ENCODE data around the gene QRFPR. TPM values are rescaled to one million over a fixed set of nuclear protein-coding genes. Genes with fewer than 3 reads are reported as not detected.
"Not testable (repeated sequence)": the region's sequence is repeated elsewhere in the genome, so short reads cannot be mapped to it uniquely, and the experiment has no call there.

QRFPR gene
- total RNA-seq: 0.15 and 1.0 TPM in 2 replicates

GRCh38 chr4:121380776-121381462, at the start of gene QRFPR:
Gene QRFPR, minus strand, starts transcription at chr4:121381018. Its CDS starts 371 bp downstream, at chr4:121380647.
- DNase-seq (ENCODE audit: low read depth): no peak

GRCh38 chr4:121428721-121429120, 47.9 kb upstream of the QRFPR start:
- DNase-seq (ENCODE audit: low read depth): peak; percentile 35

- DNase-seq (ENCODE audit: low read depth): peak; percentile 3
Observed at GRCh38 chr4:121421594-121421993, 40.8 kb upstream of the QRFPR start.

- DNase-seq (ENCODE audit: low read depth): no peak
Observed at GRCh38 chr4:121411151-121411744, 30.4 kb upstream of the QRFPR start.

- not testable (repeated sequence) for DNase-seq (ENCODE audit: low read depth)
Observed at GRCh38 chr4:121408567-121408966, 27.7 kb upstream of the QRFPR start.

- DNase-seq (ENCODE audit: low read depth): no peak
Observed at GRCh38 chr4:121400632-121401031, 19.8 kb upstream of the QRFPR start.

- DNase-seq (ENCODE audit: low read depth): no peak
Observed at GRCh38 chr4:121397941-121398601, 17.3 kb upstream of the QRFPR start.

- DNase-seq (ENCODE audit: low read depth): no peak
Observed at GRCh38 chr4:121397434-121397833, 16.6 kb upstream of the QRFPR start.

- no peak for DNase-seq (ENCODE audit: low read depth)
Observed at GRCh38 chr4:121392426-121393086, 11.7 kb upstream of the QRFPR start.

GRCh38 chr4:121390335-121390734, 9.5 kb upstream of the QRFPR start:
- no peak for DNase-seq (ENCODE audit: low read depth)

- no peak for DNase-seq (ENCODE audit: low read depth)
Observed at GRCh38 chr4:121379276-121379675, 1.5 kb downstream of the QRFPR start.

- DNase-seq (ENCODE audit: low read depth): no peak
Observed at GRCh38 chr4:121377076-121377475, 3.7 kb downstream of the QRFPR start.

GRCh38 chr4:121376556-121376955, 4.3 kb downstream of the QRFPR start:
- no peak for DNase-seq (ENCODE audit: low read depth)

- DNase-seq (ENCODE audit: low read depth): no peak
Observed at GRCh38 chr4:121376097-121376496, 4.7 kb downstream of the QRFPR start.

GRCh38 chr4:121375262-121375661, 5.6 kb downstream of the QRFPR start:
- DNase-seq (ENCODE audit: low read depth): peak; percentile 79

- no peak for DNase-seq (ENCODE audit: low read depth)
Observed at GRCh38 chr4:121373841-121374240, 7.0 kb downstream of the QRFPR start.

- peak; percentile 35 for DNase-seq (ENCODE audit: low read depth)
Observed at GRCh38 chr4:121370729-121371325, 10.0 kb downstream of the QRFPR start.

GRCh38 chr4:121360495-121360894, 20.3 kb downstream of the QRFPR start:
- DNase-seq (ENCODE audit: low read depth): peak; percentile 35

- peak; percentile 80 for DNase-seq (ENCODE audit: low read depth)
Observed at GRCh38 chr4:121358473-121358872, 22.3 kb downstream of the QRFPR start.

GRCh38 chr4:121353213-121353612, 27.6 kb downstream of the QRFPR start:
- no peak for DNase-seq (ENCODE audit: low read depth)

GRCh38 chr4:121344098-121344497, 36.7 kb downstream of the QRFPR start:
- DNase-seq (ENCODE audit: low read depth): no peak

- DNase-seq (ENCODE audit: low read depth): no peak
Observed at GRCh38 chr4:121340247-121340646, 40.6 kb downstream of the QRFPR start.
